Ovary (tissue), 3 donors: ENCODE measurements around the gene PDE6H.

Experiments used
- POLR2A ChIP-seq: fragments of 450-650 bp; IDR thresholded peaks from one replicate; pipeline ENCODE4 v1.6.1; 2017; ENCODE audit warnings: antibody characterized with exemption, mild to moderate bottlenecking, moderate library complexity
- TF ChIP-seq, protein P1 (sequence below), 3 donors: fragments of 450-650 bp in 2 of 3; fragments of 200-600 bp in 1 of 3; IDR thresholded peaks; one replicate each; pipeline versions ENCODE4 v1.5.1 to v1.8.0; 2016 to 2022; ENCODE audit warnings: antibody characterized with exemption in 3 of 3, mild to moderate bottlenecking in 1 of 3
- donor health status: DM: no; HTN: no; CAD: no.

- TF ChIP-seq POLR2A, result no peak
- TF ChIP-seq, protein P1, sequence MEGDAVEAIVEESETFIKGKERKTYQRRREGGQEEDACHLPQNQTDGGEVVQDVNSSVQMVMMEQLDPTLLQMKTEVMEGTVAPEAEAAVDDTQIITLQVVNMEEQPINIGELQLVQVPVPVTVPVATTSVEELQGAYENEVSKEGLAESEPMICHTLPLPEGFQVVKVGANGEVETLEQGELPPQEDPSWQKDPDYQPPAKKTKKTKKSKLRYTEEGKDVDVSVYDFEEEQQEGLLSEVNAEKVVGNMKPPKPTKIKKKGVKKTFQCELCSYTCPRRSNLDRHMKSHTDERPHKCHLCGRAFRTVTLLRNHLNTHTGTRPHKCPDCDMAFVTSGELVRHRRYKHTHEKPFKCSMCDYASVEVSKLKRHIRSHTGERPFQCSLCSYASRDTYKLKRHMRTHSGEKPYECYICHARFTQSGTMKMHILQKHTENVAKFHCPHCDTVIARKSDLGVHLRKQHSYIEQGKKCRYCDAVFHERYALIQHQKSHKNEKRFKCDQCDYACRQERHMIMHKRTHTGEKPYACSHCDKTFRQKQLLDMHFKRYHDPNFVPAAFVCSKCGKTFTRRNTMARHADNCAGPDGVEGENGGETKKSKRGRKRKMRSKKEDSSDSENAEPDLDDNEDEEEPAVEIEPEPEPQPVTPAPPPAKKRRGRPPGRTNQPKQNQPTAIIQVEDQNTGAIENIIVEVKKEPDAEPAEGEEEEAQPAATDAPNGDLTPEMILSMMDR (IDR thresholded peaks at IDR 0.05), result no peak
These were observed 42.3 kb downstream of the PDE6H start for GRCh38 chr12:15015121-15015520.
